CD4-positive, alpha-beta T cell (primary cell): ENCODE results near the gene NR2C2. TPM values are rescaled to one million over a fixed set of nuclear protein-coding genes. Genes with fewer than 3 reads are reported as not detected.

Source experiments
- ATAC-seq: fragments of 200-7000 bp; cut with Tn5 transposase; one replicate; pipeline ENCODE4 v1.10.0; 2022; ENCODE audit warnings: mild to moderate bottlenecking; ENCODE audit not compliant: poor library complexity
- CTCF ChIA-PET: fragments of 350-600 bp; sonication (Branson Sonifier 250); formaldehyde crosslinking; loops from one replicate; lab custom pipeline; 2021; ENCODE audit warnings: antibody characterized with exemption, inconsistent platforms; lab: Charles Lee
- POLR2A ChIA-PET: fragments of 350-600 bp; sonication (Branson Sonifier 250); formaldehyde crosslinking; loops from one replicate; lab custom pipeline; 2021; ENCODE audit warnings: antibody characterized with exemption, inconsistent platforms; lab: Charles Lee
- DNase-seq, 14 experiments: peaks; one replicate each; pipeline ENCODE4 v3.0.0-alpha.2; 2013 to 2020; ENCODE audit warnings: mixed read lengths in 2 of 14
- H3K27ac ChIP-seq, 2 donors: one replicate each; pipeline versions ENCODE4 v1.5.1 to v1.7.0; 2013; ENCODE audit warnings: low read length in 2 of 2, low read depth in 1 of 2, mild to moderate bottlenecking in 1 of 2
- H3K27me3 ChIP-seq, 2 experiments: 1 replicate in 1 of 2; 2 replicates in 1 of 2; pipeline versions ENCODE4 v1.6.1 to v1.7.0; 2013; ENCODE audit warnings: low read length in 2 of 2, control low read depth in 1 of 2, mild to moderate bottlenecking in 1 of 2, moderate library complexity in 1 of 2; ENCODE audit not compliant: insufficient read depth in 2 of 2, control insufficient read depth in 1 of 2
- H3K36me3 ChIP-seq: one replicate; pipeline ENCODE4 v1.6.1; 2013; ENCODE audit warnings: low read length, control low read depth; ENCODE audit not compliant: insufficient read depth
- H3K4me1 ChIP-seq: one replicate; pipeline ENCODE4 v1.6.1; 2013; ENCODE audit warnings: low read length, control low read depth; ENCODE audit not compliant: insufficient read depth
- H3K4me3 ChIP-seq: one replicate; pipeline ENCODE4 v1.5.1; 2013; ENCODE audit warnings: mild to moderate bottlenecking, low read length, moderate library complexity
- H3K9me3 ChIP-seq, 2 experiments: 1 replicate in 1 of 2; 2 replicates in 1 of 2; pipeline versions ENCODE4 v1.6.1 to v1.7.0; 2013; ENCODE audit warnings: low read length in 2 of 2, mild to moderate bottlenecking in 2 of 2, control low read depth in 1 of 2, moderate library complexity in 1 of 2; ENCODE audit not compliant: control insufficient read depth in 1 of 2, insufficient read depth in 1 of 2
- H3K27ac Mint-ChIP-seq: one replicate; pipeline ENCODE4 v1.8.0; 2020; ENCODE audit warnings: mixed read lengths
- H3K27me3 Mint-ChIP-seq: one replicate; pipeline ENCODE4 v1.8.0; 2021; ENCODE audit warnings: mixed read lengths
- H3K36me3 Mint-ChIP-seq: one replicate; pipeline ENCODE4 v1.8.0; 2021; ENCODE audit warnings: low read depth, mixed read lengths
- H3K4me1 Mint-ChIP-seq: one replicate; pipeline ENCODE4 v1.8.0; 2021; ENCODE audit warnings: low read depth, mixed read lengths
- H3K4me3 Mint-ChIP-seq: one replicate; pipeline ENCODE4 v1.8.0; 2020; ENCODE audit warnings: mild to moderate bottlenecking, mixed read lengths
- H3K9me3 Mint-ChIP-seq: one replicate; pipeline ENCODE4 v1.8.0; 2020; ENCODE audit warnings: mixed read lengths
- intact Hi-C, 2 experiments: fragments of 100-400 bp; cut with DNase I in 1 of 2; cut with micrococcal nuclease in 1 of 2; formaldehyde crosslinking; loops; one replicate each; pipeline versions ENCODE4 v1.15.1 to v1.9.0; 2023 to 2025; cut with DNase I, micrococcal nuclease
- total RNA-seq, 174 experiments: library from RNA in 2 of 174; stranded (reverse) in 2 of 174; gene quantifications; one replicate each; pipeline ENCODE4 v1.2.3 and lab custom pipeline; 2021 to 2026
- TF ChIP-seq, protein P1 (sequence below): fragments of 200-600 bp; IDR thresholded peaks from one replicate; pipeline ENCODE4 v1.8.0; 2022; ENCODE audit warnings: antibody characterized with exemption, mild to moderate bottlenecking

The NR2C2 gene
- total RNA-seq, 2 experiments from 2014 or later = 37.0 to 42.1 TPM

DNA sequence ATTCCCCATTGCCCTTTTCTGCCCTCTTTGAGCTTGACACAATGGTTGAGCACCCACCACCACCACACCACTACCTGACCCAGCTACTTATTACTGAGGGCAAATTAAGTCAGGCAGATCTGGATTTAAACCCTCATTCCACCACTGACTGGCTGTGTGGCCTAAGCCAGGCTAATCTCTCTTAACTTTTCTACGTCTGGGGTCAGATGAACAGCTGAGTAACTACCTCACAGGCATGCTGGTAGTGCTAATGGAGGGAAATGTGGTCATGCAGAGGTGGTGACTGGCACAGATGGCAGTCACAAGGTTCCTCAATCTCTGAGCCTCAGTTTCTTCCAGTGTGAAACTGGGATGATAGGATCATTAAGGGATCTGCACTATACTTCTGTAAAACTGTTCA lies 122.1 kb downstream of the NR2C2 start:
- no peaks in the 10 kb centered on the region for H3K27me3 Mint-ChIP-seq
- intact Hi-C loops = loop anchor here in 1 of 2 experiments (10.0 kb wide), 2 partner anchors 415 to 945 kb away; partner anchors contain the start of genes CCDC174, CHCHD4 and TMEM43
- H3K36me3 Mint-ChIP-seq = peaks cover 52% of the 10 kb centered on the region
- H3K27ac Mint-ChIP-seq = no peak overlapping the region
- ATAC-seq (no peak), DNase-seq (no peak)
- no peaks in the 10 kb centered on the region for H3K9me3 ChIP-seq
- H3K4me1 ChIP-seq = peaks cover 14% of the 10 kb centered on the region
- ChIA-PET POLR2A (no interaction called here), CTCF (interaction anchor here (0.6 kb wide), 1 partner anchor 358 kb away, joined by 3 read pairs; no protein-coding TSS in a partner anchor)
- H3K36me3 ChIP-seq = peaks cover 28% of the 10 kb centered on the region
- no peak overlapping the region for H3K27ac ChIP-seq
- no peak overlapping the region for H3K4me3 ChIP-seq
- no peaks in the 10 kb centered on the region for H3K27me3 ChIP-seq
- no peaks in the 10 kb centered on the region for H3K9me3 Mint-ChIP-seq
- H3K4me1 Mint-ChIP-seq = peaks cover 12% of the 10 kb centered on the region
- TF ChIP-seq, protein P1, sequence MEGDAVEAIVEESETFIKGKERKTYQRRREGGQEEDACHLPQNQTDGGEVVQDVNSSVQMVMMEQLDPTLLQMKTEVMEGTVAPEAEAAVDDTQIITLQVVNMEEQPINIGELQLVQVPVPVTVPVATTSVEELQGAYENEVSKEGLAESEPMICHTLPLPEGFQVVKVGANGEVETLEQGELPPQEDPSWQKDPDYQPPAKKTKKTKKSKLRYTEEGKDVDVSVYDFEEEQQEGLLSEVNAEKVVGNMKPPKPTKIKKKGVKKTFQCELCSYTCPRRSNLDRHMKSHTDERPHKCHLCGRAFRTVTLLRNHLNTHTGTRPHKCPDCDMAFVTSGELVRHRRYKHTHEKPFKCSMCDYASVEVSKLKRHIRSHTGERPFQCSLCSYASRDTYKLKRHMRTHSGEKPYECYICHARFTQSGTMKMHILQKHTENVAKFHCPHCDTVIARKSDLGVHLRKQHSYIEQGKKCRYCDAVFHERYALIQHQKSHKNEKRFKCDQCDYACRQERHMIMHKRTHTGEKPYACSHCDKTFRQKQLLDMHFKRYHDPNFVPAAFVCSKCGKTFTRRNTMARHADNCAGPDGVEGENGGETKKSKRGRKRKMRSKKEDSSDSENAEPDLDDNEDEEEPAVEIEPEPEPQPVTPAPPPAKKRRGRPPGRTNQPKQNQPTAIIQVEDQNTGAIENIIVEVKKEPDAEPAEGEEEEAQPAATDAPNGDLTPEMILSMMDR = no peak
- H3K4me3 Mint-ChIP-seq = no peak overlapping the region

DNA sequence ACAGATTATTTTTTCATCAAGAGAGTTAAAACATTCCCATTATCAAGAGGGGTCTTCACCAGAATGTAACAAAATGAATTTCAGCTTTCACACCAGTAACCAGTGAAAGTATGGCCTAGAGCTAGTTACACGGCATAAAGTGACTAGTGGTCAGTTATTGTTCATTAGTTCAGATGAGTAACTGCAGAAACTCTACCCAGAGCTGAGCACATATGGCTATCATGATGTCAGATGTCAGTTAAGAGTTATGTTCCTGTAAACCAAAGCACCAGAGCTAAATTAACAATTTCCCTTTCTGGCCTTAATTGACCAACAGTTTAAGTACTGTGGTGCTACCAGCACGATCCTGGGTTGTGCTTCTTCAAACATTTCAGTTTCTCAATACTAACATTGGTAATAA lies 124.3 kb downstream of the NR2C2 start:
- Histone ChIP-seq H3K27ac (no peak overlapping the region), H3K36me3 (peaks cover 51% of the 10 kb centered on the region), H3K4me3 (no peak overlapping the region), H3K4me1 (no peaks in the 10 kb centered on the region), H3K27me3 (no peaks in the 10 kb centered on the region), H3K9me3 (no peaks in the 10 kb centered on the region)
- Mint-ChIP-seq H3K4me3 (no peak overlapping the region), H3K27me3 (no peaks in the 10 kb centered on the region), H3K9me3 (no peaks in the 10 kb centered on the region), H3K27ac (no peak overlapping the region), H3K36me3 (peaks cover 66% of the 10 kb centered on the region), H3K4me1 (peaks cover 3% of the 10 kb centered on the region)
- CTCF ChIA-PET = no interaction called here
- DNase-seq = no peak
- TF ChIP-seq, protein P1 = no peak
- intact Hi-C loops = no loop called here
- ATAC-seq = no peak
- POLR2A ChIA-PET = no interaction called here

DNA sequence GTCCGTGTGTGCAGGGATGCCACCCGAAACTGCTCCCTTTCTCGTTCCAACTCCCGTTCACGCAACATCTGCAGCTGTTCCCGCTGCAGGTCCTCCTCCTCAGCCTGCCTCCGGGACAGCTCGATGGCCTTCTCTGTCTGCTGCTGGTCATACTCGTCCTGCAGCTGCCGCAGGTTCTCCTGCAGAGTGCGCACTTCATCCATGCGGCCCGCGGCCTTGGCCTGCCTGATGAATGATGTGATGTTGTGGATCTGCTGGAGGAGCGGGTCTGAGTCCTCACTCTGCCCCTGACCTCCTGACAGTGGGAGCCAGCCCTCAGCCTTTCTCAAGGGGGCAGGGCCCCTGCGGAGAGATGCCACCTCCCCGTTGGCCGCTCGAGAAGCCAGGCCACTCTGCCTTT lies 127.1 kb downstream of the NR2C2 start:
- Mint-ChIP-seq H3K27me3 (no peaks in the 10 kb centered on the region), H3K4me3 (no peak overlapping the region), H3K36me3 (peaks cover 87% of the 10 kb centered on the region), H3K27ac (no peak overlapping the region), H3K4me1 (peaks cover 3% of the 10 kb centered on the region), H3K9me3 (no peaks in the 10 kb centered on the region)
- Histone ChIP-seq H3K27me3 (no peaks in the 10 kb centered on the region), H3K36me3 (peaks cover 76% of the 10 kb centered on the region), H3K4me1 (no peaks in the 10 kb centered on the region), H3K27ac (no peak overlapping the region), H3K4me3 (no peak overlapping the region), H3K9me3 (no peaks in the 10 kb centered on the region)
- DNase-seq (no peak), ATAC-seq (no peak)
- POLR2A ChIA-PET = no interaction called here
- CTCF ChIA-PET = no interaction called here
- TF ChIP-seq, protein P1 = no peak
- intact Hi-C loops = no loop called here
